PFSK-1 (cell line): ENCODE data around the gene DGKG.

Experiments used
- FOXP2 ChIP-seq: optimal IDR thresholded peaks from 2 replicates; pipeline ENCODE3; 2011; ENCODE audit warnings: borderline replicate concordance, control low read depth, inconsistent platforms; ENCODE audit not compliant: insufficient read depth; ENCODE audit errors: extremely low read length, extremely low read depth
- POLR2AphosphoS5 ChIP-seq: IDR thresholded peaks from 2 replicates; pipeline ENCODE4 v1.6.1; 2012; ENCODE audit warnings: low read depth, mild to moderate bottlenecking, control low read depth, low read length, moderate library complexity
- REST ChIP-seq, 2 experiments: IDR thresholded peaks; 2 replicates each; pipeline versions ENCODE4 v1.6.1 to v1.8.0; 2011 to 2012; ENCODE audit warnings: low read depth in 2 of 2, low read length in 2 of 2, control low read depth in 1 of 2, inconsistent platforms in 1 of 2, mild to moderate bottlenecking in 1 of 2, moderate library complexity in 1 of 2; ENCODE audit not compliant: insufficient read depth in 1 of 2
- SIN3A ChIP-seq: IDR thresholded peaks from 2 replicates; pipeline ENCODE4 v1.6.1; 2012; ENCODE audit warnings: mild to moderate bottlenecking, low read length, moderate library complexity, borderline replicate concordance; ENCODE audit not compliant: insufficient read depth
- TAF1 ChIP-seq: IDR thresholded peaks from 2 replicates; pipeline ENCODE4 v1.6.1; 2012; ENCODE audit warnings: low read length, control low read depth, borderline replicate concordance; ENCODE audit not compliant: insufficient read depth

- TF ChIP-seq REST (IDR thresholded peaks at IDR 0.05; ENCODE audit: insufficient read depth in 1 of 2, low read depth in 2 of 2, low read length in 2 of 2) (no peak), FOXP2 (no peak), TAF1 (no peak), POLR2AphosphoS5 (no peak), SIN3A (no peak)
Measured at GRCh38 chr3:186207515-186207914, 154.5 kb downstream of the DGKG start.
